ENCODE results near the gene KNSTRN.

- TF ChIP-seq POLR2A (IDR thresholded peaks at IDR 0.05; ENCODE audit: low read depth, low read length): no peak
- no peak for TF ChIP-seq POLR2AphosphoS5 (IDR thresholded peaks at IDR 0.05; ENCODE audit: low read depth, low read length)
Observed at GRCh38 chr15:40428185-40428584, 45.7 kb downstream of the KNSTRN start.
